Measurements from ENCODE around the gene ALOXE3.
"Not testable (repeated sequence)": the region's sequence is repeated elsewhere in the genome, so short reads cannot be mapped to it uniquely, and the experiment has no call there.

ALOXE3 gene

GRCh38 chr17:8100763-8101162 lies 17.6 kb downstream of the ALOXE3 start:
- DNase-seq, result no peak

- DNase-seq, result no peak
Observed at GRCh38 chr17:8100111-8100510, 18.2 kb downstream of the ALOXE3 start.

- no peak for DNase-seq
Observed at GRCh38 chr17:8096541-8096940, 21.8 kb downstream of the ALOXE3 start.

GRCh38 chr17:8095361-8095760 lies 23.0 kb downstream of the ALOXE3 start:
- no peak for DNase-seq

GRCh38 chr17:8091033-8091687 lies 27.2 kb downstream of the ALOXE3 start:
- DNase-seq, result no peak

- DNase-seq, result no peak
Observed at GRCh38 chr17:8089728-8090127, 28.6 kb downstream of the ALOXE3 start.

- no peak for DNase-seq
Observed at GRCh38 chr17:8087952-8088230, 30.4 kb downstream of the ALOXE3 start.

- no peak for DNase-seq
Observed at GRCh38 chr17:8087075-8087951, 31.0 kb downstream of the ALOXE3 start, which contains the start of gene ALOX12B. ALOX12B (minus strand) TSS chr17:8087716; CDS start chr17:8087442, 274 bp downstream.

GRCh38 chr17:8084250-8084649 lies 34.1 kb downstream of the ALOXE3 start:
- DNase-seq, result no peak

GRCh38 chr17:8082292-8082691 lies 36.0 kb downstream of the ALOXE3 start:
- DNase-seq, result no peak

- no peak for DNase-seq
Observed at GRCh38 chr17:8081876-8082275, 36.4 kb downstream of the ALOXE3 start.

GRCh38 chr17:8080799-8081219 lies 37.5 kb downstream of the ALOXE3 start:
- DNase-seq, result no peak

- no peak for DNase-seq
Observed at GRCh38 chr17:8080208-8080798, 38.0 kb downstream of the ALOXE3 start.

GRCh38 chr17:8079291-8080207 lies 38.8 kb downstream of the ALOXE3 start:
- DNase-seq, result peak in 40 of 51 donors; percentile 20 to 81 (median 49)

GRCh38 chr17:8077939-8078338 lies 40.4 kb downstream of the ALOXE3 start:
- DNase-seq, result not testable (repeated sequence)

- no peak for DNase-seq
Observed at GRCh38 chr17:8076502-8077266, 41.6 kb downstream of the ALOXE3 start.

- DNase-seq, result no peak
Observed at GRCh38 chr17:8075574-8076342, 42.6 kb downstream of the ALOXE3 start.

- DNase-seq, result no peak
Observed at GRCh38 chr17:8075081-8075480, 43.2 kb downstream of the ALOXE3 start.

GRCh38 chr17:8074554-8074953 lies 43.8 kb downstream of the ALOXE3 start:
- DNase-seq, result no peak

Data from hypothalamus (tissue), 51 donors.